Measurements from ENCODE around the gene CDH23.

- TF ChIP-seq, protein P1, sequence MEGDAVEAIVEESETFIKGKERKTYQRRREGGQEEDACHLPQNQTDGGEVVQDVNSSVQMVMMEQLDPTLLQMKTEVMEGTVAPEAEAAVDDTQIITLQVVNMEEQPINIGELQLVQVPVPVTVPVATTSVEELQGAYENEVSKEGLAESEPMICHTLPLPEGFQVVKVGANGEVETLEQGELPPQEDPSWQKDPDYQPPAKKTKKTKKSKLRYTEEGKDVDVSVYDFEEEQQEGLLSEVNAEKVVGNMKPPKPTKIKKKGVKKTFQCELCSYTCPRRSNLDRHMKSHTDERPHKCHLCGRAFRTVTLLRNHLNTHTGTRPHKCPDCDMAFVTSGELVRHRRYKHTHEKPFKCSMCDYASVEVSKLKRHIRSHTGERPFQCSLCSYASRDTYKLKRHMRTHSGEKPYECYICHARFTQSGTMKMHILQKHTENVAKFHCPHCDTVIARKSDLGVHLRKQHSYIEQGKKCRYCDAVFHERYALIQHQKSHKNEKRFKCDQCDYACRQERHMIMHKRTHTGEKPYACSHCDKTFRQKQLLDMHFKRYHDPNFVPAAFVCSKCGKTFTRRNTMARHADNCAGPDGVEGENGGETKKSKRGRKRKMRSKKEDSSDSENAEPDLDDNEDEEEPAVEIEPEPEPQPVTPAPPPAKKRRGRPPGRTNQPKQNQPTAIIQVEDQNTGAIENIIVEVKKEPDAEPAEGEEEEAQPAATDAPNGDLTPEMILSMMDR (conservative IDR thresholded peaks at IDR 0.05 in 1 of 2, IDR thresholded peaks at IDR 0.05 in 1 of 2; ENCODE audit: low read depth in 1 of 2, low read length in 2 of 2) = no peak
- TF ChIP-seq EZH2 (IDR thresholded peaks at IDR 0.05; ENCODE audit: low read length, missing control alignments) = no peak
Observed at GRCh38 chr10:71863203-71863602, 466.5 kb downstream of the CDH23 start.

Measured in fibroblast of lung (primary cell).